ENCODE results near the gene SLC35A3. TPM values are rescaled to one million over a fixed set of nuclear protein-coding genes. Genes with fewer than 3 reads are reported as not detected.
"Not testable (repeated sequence)": the region's sequence is repeated elsewhere in the genome, so short reads cannot be mapped to it uniquely, and the experiment has no call there.

Gene SLC35A3
- total RNA-seq (2014; rRNA removed; shearing (Covaris generic)) = 18.6 and 28.2 TPM in 2 replicates

DNA sequence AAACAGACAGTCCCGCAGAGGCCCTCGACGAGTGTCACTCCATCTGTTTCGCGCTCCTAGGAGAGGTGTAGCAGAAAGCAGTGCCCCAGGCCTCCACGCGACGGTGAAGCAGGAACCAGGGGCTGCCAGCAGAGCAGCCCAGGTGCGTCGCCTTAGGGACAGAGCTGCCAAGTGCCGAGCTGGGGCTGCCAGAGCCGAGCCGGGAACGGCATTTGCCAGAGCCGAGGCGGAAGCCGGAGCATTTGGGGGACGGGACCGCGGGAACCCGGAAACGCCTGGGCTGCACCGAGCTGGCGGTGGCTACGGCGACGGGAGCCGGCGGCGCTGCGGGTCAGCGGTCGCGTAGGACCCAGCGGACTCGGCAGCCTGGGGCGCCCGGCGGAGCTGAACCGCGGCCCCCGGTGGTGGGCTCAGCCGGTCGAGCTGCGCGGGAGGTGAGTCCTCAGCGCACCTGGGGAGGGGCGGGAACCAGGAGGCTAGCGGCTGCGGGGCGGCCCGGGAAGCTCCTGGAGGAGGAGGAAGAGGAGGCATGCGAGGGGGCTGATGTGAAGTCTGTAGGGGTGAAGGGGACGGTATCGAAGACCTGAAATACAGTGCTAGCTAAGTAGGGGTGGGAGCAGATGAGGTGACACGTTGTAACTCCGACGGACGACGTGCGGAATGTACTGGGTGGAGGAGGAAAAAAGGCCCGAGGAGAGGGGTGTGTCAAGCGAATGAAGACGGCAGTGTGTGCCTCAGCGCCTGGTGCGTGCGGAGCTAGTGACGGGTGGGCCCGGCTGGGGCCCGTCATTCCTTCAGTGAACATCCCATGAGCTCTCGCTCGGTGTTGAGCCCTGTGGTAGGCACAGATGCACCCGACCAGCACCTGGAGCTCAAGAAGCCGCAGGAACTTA, at the start of gene SLC35A3:
SLC35A3 (plus strand) TSS at position 268 of the 893 bp plus-strand sequence. CDS start 23,559 bp downstream, outside the sequence.
- in situ Hi-C loops (cut with HindIII; ENCODE audit: low sequenced_read_pairs) = no loop called here
- peak; percentile 85 for DNase-seq (ENCODE audit: low spot score)

DNA sequence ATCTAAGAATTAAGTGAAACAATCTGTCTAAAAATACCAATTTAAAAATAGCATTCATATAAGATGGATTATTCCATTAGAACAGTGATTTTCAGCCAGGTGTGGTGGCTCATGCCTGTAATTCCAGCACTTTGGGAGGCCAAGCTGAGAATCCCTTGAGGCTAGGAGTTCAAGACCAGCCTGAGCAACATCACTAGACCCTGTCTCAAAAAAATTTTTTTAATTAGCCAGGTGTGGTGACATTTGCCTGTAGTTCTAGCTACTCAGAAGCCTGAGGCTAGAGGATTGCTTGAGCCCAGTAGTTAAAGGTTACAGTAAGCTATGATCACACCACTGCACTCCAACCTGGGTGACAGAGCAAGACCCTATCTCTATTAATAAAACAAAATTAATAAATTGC, 35.0 kb upstream of the SLC35A3 start:
- in situ Hi-C loops (cut with HindIII; ENCODE audit: low sequenced_read_pairs) = no loop called here
- DNase-seq (ENCODE audit: low spot score) = no peak

DNA sequence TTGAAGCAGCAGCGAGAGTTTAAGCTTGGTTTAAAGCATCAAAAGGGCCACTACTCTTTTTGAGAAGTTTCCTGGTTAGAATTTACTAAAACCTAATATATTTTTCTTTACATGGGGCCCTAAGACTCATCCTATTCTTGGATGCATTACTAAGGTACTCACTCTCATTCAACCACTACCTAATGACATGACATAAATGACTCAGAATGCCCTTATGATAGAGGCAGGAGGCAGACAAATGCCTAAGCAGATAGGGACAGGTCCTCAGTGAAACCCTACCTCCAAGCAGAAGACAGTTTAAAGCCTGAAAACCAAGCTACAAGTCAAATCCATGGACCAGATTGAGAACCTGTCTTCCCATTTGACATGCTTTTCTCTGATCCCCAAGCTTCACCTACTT, 34.3 kb upstream of the SLC35A3 start:
- in situ Hi-C loops (cut with HindIII; ENCODE audit: low sequenced_read_pairs) = no loop called here
- DNase-seq (ENCODE audit: low spot score) = no peak

DNA sequence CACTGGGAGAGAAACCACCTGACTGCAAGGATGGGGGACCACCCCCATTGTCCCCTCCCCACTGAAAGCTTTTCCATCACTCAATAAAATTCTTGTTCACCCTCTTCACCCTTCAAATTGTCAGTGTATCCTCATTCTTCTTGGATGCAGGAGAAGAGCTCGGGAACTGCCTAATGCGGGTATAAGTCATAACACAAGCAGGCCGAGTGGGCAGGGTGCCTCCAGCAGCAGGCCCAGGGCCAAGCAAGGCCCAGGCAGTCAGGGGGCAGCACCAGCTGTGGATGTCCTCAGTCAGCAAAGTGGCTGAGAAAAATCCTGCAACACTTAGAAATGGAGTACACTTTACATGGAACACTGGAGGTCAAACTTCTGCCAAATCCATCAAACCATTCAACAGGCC, 33.7 kb upstream of the SLC35A3 start:
- no peak for DNase-seq (ENCODE audit: low spot score)
- in situ Hi-C loops (cut with HindIII; ENCODE audit: low sequenced_read_pairs) = no loop called here

DNA sequence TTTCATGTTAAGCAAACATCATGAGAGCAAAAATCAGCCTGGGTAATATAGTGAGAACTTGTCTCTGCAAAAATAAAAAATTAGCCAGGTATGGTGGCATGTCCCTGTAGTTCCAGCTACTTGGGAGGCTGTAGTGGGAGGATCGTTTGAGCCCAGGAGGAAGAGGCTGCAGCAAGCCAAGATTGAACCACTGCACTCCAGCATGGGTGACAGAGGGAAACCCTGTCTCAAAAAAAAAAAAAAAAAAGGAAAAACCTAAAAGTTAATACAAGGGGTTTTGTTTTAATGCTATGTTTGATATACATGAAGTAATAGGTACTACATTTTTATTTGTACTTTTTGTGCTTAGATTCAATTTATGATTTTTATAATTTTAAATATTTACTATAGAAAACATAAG, 27.1 kb upstream of the SLC35A3 start:
- no peak for DNase-seq (ENCODE audit: low spot score)
- in situ Hi-C loops (cut with HindIII; ENCODE audit: low sequenced_read_pairs) = no loop called here

DNA sequence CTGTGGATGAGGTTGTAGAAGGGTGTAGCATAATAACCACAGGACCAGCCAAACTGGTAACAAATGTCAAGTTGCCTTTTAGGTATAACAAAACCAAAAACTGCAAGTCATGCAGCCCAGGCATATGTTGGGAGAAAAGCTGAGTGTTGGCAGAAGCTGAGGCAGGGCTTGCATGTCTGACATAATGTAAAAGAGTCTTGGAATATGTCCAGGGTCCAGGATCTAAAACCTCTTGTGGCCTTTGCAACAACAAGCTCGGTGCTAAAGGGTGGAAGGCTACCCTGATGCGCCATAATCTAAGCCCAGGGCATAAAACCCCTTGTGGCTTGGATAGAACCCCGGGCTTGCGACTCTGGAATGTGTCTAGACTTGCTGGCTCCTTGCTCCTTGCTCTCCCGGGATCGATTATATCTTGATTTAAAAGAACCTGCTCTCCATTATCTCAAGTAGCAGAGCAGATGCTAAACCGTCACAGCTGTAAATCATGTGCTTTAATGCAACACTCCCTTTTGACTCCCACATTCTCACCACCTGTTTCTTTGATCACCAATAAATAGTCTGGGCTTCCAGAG, 26.5 kb upstream of the SLC35A3 start:
- DNase-seq (ENCODE audit: low spot score) = no peak
- in situ Hi-C loops (cut with HindIII; ENCODE audit: low sequenced_read_pairs) = no loop called here

DNA sequence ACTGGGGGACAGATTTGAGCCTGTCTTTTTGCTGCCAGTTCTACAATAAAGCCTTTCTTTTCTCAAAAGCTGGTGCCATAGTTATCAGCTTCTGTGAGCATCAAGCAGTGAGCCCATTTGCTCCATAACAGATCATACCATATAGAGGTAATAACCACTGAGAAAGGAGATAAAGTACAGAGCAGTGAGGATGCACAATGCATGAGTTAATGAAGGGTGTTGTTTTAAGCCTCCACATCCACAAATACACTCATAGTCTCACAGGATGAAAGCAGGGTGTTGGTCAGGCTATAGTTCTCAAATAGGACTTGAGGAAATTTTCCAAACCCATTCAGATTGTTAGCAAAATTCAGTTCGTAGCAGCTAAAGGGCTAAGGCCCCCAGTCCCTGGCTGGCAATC, 25.6 kb upstream of the SLC35A3 start:
- DNase-seq (ENCODE audit: low spot score) = no peak
- in situ Hi-C loops (cut with HindIII; ENCODE audit: low sequenced_read_pairs) = no loop called here

DNA sequence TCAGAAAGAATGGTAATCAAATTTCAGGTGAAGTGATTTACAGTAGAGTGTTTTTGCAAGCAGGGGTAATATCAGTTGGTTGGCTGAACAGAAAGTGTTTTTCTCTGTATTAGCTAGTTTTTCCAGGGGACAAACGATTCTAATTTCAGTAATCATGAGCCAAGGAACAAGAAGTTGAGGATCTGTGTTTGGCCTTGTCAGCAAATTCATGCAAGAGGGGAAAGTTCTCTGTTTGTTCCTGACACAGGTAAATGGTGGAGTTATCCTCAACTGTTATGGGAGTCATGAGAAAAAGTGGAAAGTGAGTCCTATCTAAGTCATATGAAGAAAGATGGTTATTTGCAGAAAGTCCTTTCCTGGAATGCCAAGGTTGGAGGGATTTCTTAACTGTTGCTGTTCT, 24.6 kb upstream of the SLC35A3 start:
- in situ Hi-C loops (cut with HindIII; ENCODE audit: low sequenced_read_pairs) = no loop called here

DNA sequence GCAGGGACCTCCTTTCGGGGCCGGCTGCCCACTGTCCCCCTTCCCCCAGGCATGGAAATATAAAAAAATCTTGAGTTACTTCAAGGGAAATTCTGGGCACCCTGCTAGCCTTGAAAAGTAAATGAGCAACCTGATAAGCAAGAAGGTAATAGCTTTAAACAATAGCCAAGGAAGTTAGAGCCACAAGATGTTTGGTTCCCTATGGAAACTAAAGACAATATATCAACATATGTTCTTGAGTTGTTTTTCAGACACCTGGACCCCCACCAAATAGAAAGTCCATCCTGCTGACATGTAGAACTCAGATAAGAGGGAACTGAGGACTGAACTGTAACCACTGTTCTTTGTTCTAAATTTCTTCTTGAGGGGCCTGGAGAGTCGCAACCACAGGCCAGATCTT, 19.3 kb upstream of the SLC35A3 start:
- no peak for DNase-seq (ENCODE audit: low spot score)
- in situ Hi-C loops (cut with HindIII; ENCODE audit: low sequenced_read_pairs) = no loop called here

More for the DNA sequence above, 24.6 kb upstream of the SLC35A3 start:
- no peak for DNase-seq (ENCODE audit: low spot score)

DNA sequence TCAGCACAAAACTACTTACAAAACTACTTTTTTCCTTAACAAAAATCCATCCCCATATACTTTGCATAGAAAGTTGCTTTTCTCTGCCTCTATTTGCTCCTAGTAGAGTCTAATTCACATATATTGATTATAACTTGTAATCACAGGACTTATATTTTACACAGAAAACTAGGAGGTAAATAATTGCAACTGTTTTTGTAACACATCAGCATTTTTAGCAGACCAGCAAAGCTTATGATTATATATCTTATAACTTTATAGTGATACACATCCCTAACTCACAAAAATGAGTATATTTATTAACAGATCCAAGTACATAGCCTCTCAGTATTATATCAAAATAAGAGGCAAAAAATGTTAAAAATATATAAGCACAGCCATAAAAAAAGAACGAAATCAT, 17.3 kb upstream of the SLC35A3 start:
- no peak for DNase-seq (ENCODE audit: low spot score)
- in situ Hi-C loops (cut with HindIII; ENCODE audit: low sequenced_read_pairs) = no loop called here

DNA sequence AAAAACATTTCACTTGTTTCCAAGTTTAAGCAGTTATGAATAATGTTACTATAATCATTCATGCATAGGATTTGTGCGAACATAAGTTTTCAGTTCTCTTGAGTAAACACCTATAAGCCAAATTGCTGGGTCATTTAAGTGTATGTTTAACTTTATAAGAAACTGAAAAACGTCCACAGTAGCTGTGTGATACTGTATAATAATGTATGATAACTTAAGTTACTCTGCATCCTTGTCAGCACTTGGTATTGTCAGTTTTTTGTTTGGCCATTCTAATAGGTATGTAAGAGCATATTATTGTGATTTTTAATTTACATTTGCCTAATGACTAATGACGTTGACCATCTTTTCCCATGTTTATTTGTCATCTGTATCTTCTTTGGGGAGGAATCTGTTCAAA, 14.4 kb upstream of the SLC35A3 start:
- no peak for DNase-seq (ENCODE audit: low spot score)
- in situ Hi-C loops (cut with HindIII; ENCODE audit: low sequenced_read_pairs) = no loop called here

DNA sequence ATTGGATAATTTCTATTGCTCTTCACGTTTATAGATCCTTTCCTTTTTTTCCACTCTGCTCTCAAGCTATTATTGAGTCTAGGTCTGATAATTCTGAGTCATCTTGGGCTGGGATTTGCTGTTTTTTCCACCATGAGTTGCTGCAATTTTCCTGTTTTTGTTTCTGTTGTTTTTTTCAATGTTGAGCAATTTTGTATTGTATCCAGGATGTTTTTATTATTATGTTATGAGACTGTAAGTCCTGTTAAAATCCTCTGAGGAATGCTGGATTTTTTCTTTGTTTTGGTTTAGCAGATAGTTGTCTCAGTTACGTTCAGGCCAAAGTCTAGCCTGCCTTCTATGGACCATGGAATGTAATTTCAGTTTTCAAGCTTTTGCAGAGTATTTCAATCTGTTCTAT, 13.0 kb upstream of the SLC35A3 start:
- in situ Hi-C loops (cut with HindIII; ENCODE audit: low sequenced_read_pairs) = no loop called here
- DNase-seq (ENCODE audit: low spot score) = no peak

DNA sequence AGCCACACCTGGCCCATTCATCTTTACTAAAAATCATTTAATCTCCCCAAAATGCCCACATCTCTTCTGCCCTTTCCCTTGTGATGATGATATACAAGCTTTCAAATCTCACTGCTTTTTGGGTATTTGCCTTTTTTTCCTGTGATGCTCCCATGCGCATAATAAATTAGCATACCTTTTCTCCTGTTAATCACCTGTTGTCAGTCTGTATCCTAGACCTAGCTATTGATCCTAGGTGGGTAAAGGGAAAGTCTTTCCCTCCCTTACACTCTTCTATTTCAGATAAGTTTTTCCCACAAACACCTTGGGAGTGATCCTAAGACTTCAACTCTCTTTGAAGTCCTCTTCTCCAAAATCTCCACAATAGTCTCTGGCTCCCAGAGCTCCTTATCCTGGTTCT, 12.0 kb upstream of the SLC35A3 start:
- in situ Hi-C loops (cut with HindIII; ENCODE audit: low sequenced_read_pairs) = no loop called here
- no peak for DNase-seq (ENCODE audit: low spot score)

DNA sequence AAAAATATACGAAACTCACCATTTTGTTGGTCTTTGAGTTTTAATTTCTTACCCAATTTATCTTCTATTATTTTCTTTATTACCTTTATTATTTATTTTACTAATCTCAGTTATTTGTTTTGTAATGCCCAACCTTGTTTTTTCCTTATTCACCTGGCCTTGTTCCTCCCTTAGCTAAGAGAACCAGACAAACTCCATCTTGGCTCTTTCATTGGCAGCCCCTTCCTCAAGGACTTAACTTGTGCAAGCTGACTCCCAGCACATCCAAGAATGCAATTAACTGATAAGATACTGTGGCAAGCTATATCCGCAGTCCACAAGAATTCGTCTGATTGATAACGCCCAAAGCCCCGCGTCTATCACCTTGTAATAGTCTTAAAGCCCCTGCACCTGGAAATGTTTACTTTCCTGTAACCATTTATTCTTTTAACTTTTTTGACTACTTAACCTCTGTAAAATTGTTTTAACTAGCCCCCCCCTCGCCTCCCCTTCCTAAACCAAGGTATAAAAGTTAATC, 10.5 kb upstream of the SLC35A3 start:
- DNase-seq (ENCODE audit: low spot score); in situ Hi-C loops (cut with HindIII; ENCODE audit: low sequenced_read_pairs): not testable (repeated sequence)

DNA sequence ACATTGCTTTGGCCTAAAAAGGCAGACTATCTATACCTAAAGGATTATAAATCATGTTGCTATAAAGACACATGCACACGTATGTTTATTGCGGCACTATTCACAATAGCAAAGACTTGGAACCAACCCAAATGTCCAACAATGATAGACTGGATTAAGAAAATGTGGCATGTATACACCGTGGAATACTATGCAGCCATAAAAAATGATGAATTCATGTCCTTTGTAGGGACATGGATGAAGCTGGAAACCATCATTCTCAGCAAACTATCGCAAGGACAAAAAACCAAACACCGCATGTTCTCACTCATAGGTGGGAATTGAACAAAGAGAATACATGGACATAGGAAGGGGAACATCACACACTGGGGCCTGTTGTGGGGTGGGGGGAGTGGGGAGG, 9.5 kb upstream of the SLC35A3 start:
- in situ Hi-C loops (cut with HindIII; ENCODE audit: low sequenced_read_pairs); DNase-seq (ENCODE audit: low spot score): not testable (repeated sequence)

DNA sequence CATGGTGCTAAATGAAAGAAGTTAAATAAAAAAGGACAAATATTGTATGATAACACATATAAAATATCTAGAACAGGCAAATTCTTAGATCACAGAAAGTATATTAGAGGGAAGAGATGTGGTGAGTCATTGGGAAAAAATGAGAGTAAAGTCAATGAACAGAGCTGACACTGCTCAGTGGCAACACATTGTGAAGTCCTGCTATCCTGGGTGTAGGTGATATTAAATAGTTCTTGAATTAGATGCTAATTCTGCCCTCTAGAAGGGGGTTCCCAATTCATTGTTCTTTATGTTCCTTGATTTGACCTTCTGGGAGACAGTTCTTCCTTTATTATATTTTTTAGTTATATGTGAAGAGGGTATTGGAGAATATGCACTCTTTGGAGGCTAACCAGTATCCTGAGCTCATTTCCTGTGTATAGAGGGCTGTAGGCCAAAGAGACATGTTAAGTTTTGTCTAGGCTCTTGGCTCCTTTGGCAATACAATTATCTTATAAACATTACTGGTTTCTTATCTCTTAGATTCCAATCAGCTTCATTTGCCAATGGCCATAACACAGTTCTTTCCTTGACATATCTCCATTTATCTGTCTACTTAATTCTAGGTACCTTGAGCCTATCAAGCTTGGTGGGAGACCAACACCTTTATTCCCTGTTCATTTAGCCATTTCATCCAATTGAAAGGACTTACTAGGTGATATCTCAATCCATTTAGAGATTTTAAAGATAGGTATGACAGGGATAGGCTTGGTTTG, 6.6 kb upstream of the SLC35A3 start:
- no peak for DNase-seq (ENCODE audit: low spot score)
- in situ Hi-C loops (cut with HindIII; ENCODE audit: low sequenced_read_pairs) = no loop called here

DNA sequence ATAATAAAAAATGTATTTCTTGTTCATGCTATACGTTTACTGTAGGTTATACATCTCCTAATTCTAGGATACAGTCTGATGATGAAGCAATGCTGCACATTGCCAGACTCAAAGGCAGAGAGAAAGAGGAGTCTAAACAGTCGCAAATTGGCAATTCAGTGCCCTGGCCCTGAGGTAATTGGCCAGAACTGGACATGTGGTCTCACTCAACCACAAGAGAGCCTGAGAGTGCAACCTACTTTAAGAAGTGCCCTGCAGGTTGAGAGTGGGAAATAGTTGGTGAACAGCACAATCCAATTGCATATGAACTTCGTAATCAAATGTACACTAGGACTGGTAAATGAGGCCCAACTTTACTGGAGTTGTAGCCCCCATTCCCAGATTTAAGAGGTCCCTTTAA, 5.0 kb upstream of the SLC35A3 start:
- DNase-seq (ENCODE audit: low spot score) = no peak
- in situ Hi-C loops (cut with HindIII; ENCODE audit: low sequenced_read_pairs) = no loop called here

DNA sequence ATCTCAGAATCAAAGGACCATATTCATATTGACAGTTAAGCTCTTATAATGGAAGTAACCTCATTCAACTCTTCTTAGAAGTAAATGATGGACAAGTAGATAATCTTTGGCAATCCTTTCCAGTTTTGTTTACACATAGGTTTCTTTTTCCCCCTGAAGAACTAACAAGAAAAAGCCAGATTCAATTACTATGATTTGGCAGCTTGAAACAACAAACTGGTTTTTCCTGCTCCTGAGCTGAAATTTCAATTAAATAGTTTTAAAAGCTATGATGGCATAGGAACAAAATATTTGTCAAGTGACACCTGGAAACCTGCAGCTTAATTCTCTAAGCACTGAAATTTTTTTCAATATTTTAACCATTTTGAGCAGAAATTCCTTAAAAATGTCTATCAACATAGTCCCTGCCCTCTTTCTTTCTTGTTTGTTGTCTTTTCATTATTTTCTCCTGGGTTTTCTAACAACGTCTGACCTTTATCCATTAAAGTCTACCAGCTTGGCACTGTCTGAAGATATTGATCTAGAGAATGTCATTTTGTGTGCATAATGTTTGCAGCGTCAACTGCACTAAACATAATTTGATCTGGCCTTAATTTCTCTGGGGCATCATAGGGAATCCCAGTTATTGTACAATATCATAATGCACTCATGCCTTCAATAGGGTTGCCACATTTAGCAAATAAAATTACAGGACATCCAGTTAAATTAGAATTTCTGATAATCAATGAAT, 4.0 kb upstream of the SLC35A3 start:
- no peak for DNase-seq (ENCODE audit: low spot score)
- in situ Hi-C loops (cut with HindIII; ENCODE audit: low sequenced_read_pairs) = no loop called here

DNA sequence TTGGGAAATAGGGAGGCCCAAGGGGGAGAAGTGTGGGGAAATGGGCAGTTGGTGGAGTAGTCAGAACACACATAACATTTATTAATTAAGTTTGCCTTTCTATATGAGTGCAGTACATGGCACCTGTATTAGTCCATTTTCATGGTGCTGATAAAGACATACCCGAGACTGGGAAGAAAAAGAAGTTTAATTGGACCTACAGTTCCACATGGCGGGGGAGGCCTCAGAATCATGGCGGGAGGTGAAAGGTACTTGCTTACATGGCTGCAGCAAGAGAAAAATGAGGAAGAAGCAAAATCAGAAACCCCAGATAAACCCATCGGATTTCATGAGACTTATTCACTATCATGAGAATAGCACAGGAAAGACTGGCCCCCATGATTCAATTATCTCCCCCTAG, 1.6 kb upstream of the SLC35A3 start:
- in situ Hi-C loops (cut with HindIII; ENCODE audit: low sequenced_read_pairs) = no loop called here
- no peak for DNase-seq (ENCODE audit: low spot score)
